Tibial artery (tissue), 4 donors: ENCODE measurements around the gene DUSP5.

ENCODE experiments used
- DNase-seq, 2 donors: peaks; one replicate each; pipeline ENCODE4 v3.0.0-alpha.2; 2019
- H3K27ac ChIP-seq, 2 donors: fragments of 200-600 bp; sonication (generic) in 1 of 2; 1 replicate in 1 of 2; 2 replicates in 1 of 2; pipeline ENCODE4 v1.5.1; 2018 to 2019; ENCODE audit warnings: mild to moderate bottlenecking in 1 of 2
- H3K27me3 ChIP-seq, 2 donors: fragments of 200-600 bp; sonication (generic) in 1 of 2; one replicate each; pipeline versions ENCODE4 v1.5.1 to v1.6.0; 2016 to 2019
- H3K36me3 ChIP-seq, 3 donors: fragments of 200-600 bp; sonication (generic) in 2 of 3; one replicate each; pipeline ENCODE4 v1.5.1; 2016 to 2019; ENCODE audit warnings: mild to moderate bottlenecking in 2 of 3
- H3K4me1 ChIP-seq, 4 donors: fragments of 200-600 bp; sonication (generic) in 2 of 4; 1 replicate in 3 of 4; 2 replicates in 1 of 4; pipeline ENCODE4 v1.5.1; 2016 to 2019
- H3K4me3 ChIP-seq, 2 donors: fragments of 200-600 bp; sonication (generic) in 1 of 2; 1 replicate in 1 of 2; 2 replicates in 1 of 2; pipeline ENCODE4 v1.5.1; 2018 to 2019; ENCODE audit warnings: mild to moderate bottlenecking in 2 of 2
- H3K9me3 ChIP-seq, 3 donors: fragments of 200-600 bp; sonication (generic) in 1 of 3; one replicate each; pipeline ENCODE4 v1.5.1; 2016 to 2019
- CTCF ChIP-seq, 2 experiments: fragments of 200-600 bp in 1 of 2; fragments of 450-650 bp in 1 of 2; IDR thresholded peaks; one replicate each; pipeline ENCODE4 v1.5.1; 2017 to 2019; ENCODE audit warnings: antibody characterized with exemption in 2 of 2, mild to moderate bottlenecking in 1 of 2, moderate library complexity in 1 of 2
- intact Hi-C: fragments of 100-400 bp; cut with DNase I; formaldehyde crosslinking; loops from one replicate; pipeline ENCODE4 v1.15.0; 2023; ENCODE audit warnings: low total_unique reads

DUSP5 gene

GRCh38 chr10:110516815-110517492 lies 19.2 kb downstream of the DUSP5 start:
- no peaks in the 10 kb centered on the region for H3K9me3 ChIP-seq
- no peak for DNase-seq
- H3K4me3 ChIP-seq = no peak overlapping the region
- H3K36me3 ChIP-seq = peaks cover 0 to 1% (median 0%) of the 10 kb centered on the region in 3 donors
- TF ChIP-seq CTCF (IDR thresholded peaks at IDR 0.05) = no peak
- peaks cover 0 to 7% (median 0%) of the 10 kb centered on the region in 4 donors for H3K4me1 ChIP-seq
- no peaks in the 10 kb centered on the region for H3K27me3 ChIP-seq
- intact Hi-C loops = no loop called here
- H3K27ac ChIP-seq = no peak overlapping the region

- H3K4me1 ChIP-seq = no peaks in the 10 kb centered on the region
- H3K27ac ChIP-seq = no peak overlapping the region
- no peak for DNase-seq
- no peaks in the 10 kb centered on the region for H3K36me3 ChIP-seq
- no peak overlapping the region for H3K4me3 ChIP-seq
- intact Hi-C loops = no loop called here
- no peak for TF ChIP-seq CTCF (IDR thresholded peaks at IDR 0.05)
- H3K27me3 ChIP-seq = no peaks in the 10 kb centered on the region
- no peaks in the 10 kb centered on the region for H3K9me3 ChIP-seq
These were observed 24.8 kb downstream of the DUSP5 start for GRCh38 chr10:110522365-110522988.

DNA sequence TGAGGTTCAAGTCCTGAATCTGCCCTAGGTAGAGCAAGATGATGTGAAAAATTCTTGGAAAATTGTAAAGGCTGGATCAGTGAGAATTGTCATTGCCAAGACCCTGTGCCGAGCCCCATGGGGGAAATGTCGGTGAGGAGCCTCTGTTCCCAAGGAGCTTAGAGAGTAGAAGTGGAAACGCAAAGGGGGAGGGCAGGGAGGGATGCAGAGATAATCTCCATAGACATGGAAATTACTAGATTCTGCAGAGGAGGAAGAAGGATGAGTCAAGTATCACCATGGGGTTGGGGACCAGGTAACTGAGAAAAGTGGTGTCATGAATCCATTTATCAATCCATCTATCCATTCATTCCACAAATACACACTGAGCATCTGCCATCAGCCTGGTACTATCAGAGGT lies 26.0 kb downstream of the DUSP5 start:
- peaks cover 0 to 6% (median 1%) of the 10 kb centered on the region in 4 donors for H3K4me1 ChIP-seq
- intact Hi-C loops = no loop called here
- H3K27me3 ChIP-seq = peaks cover 0 to 6% of the 10 kb centered on the region in 2 donors
- TF ChIP-seq CTCF (IDR thresholded peaks at IDR 0.05) = no peak
- H3K4me3 ChIP-seq = no peak overlapping the region
- no peak for DNase-seq
- H3K27ac ChIP-seq = no peak overlapping the region
- no peaks in the 10 kb centered on the region for H3K9me3 ChIP-seq
- no peaks in the 10 kb centered on the region for H3K36me3 ChIP-seq

DNA sequence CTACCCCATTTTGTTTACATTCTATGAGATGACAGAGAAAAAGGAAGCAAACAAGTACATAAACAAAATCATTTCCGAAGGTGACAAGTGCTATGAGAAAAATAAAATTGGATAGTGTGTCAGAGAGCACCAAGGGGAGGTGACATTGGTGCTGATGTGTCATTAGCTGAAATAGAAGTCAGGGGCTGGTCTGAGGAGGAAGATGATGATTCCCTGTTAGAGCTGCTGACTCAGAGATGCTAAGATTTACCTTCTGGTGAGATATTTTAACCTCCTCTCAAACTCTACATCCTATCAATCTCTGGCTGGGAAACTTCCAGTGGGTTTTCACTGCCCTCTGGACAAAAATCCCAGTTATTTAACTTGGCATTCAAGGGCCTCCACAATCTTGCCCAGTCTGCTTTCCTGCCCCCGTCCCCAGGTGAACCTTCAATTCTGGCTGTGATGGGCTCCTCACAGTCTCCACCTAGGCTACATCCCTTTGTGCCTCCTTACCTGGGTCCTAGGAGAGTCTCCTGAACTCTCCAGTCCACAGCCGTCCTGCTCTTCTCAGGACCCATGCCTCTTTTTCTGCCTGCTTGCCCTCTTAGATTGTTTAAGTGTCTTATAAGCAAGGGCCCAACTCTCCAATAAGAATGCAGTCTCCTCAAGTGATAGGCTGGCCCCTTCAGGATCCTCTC lies 26.6 kb downstream of the DUSP5 start:
- no peak for DNase-seq
- Histone ChIP-seq H3K4me1 (peaks cover 0 to 6% (median 1%) of the 10 kb centered on the region in 4 donors), H3K4me3 (no peak overlapping the region), H3K36me3 (no peaks in the 10 kb centered on the region), H3K9me3 (no peaks in the 10 kb centered on the region), H3K27ac (no peak overlapping the region), H3K27me3 (peaks cover 0 to 6% of the 10 kb centered on the region in 2 donors)
- no peak for TF ChIP-seq CTCF (IDR thresholded peaks at IDR 0.05)
- intact Hi-C loops = no loop called here

- intact Hi-C loops = no loop called here
- no peaks in the 10 kb centered on the region for H3K36me3 ChIP-seq
These were observed 27.1 kb downstream of the DUSP5 start for GRCh38 chr10:110524859-110525232.

More at GRCh38 chr10:110524859-110525232, 27.1 kb downstream of the DUSP5 start:
- no peak overlapping the region for H3K4me3 ChIP-seq
- H3K27me3 ChIP-seq = peaks cover 0 to 9% of the 10 kb centered on the region in 2 donors
- no peaks in the 10 kb centered on the region for H3K9me3 ChIP-seq
- H3K27ac ChIP-seq = no peak overlapping the region
- H3K4me1 ChIP-seq = peaks cover 0 to 7% (median 1%) of the 10 kb centered on the region in 4 donors
- no peak for DNase-seq
- TF ChIP-seq CTCF (IDR thresholded peaks at IDR 0.05) = no peak
